GM21526 (cell line): ENCODE results near the gene MIPEP.

Experiments
- ATAC-seq: cut with Tn5 transposase; IDR thresholded peaks from one replicate; pipeline ENCODE4 v1.9.1; 2021; ENCODE audit warnings: moderate library complexity; ENCODE audit not compliant: unreplicated experiment, low FRiP score

Gene MIPEP

GRCh38 chr13:23855360-23855759 lies 33.8 kb downstream of the MIPEP start:
- no peak for ATAC-seq

GRCh38 chr13:23852351-23852750 lies 36.8 kb downstream of the MIPEP start:
- ATAC-seq: no peak

GRCh38 chr13:23851106-23851505 lies 38.1 kb downstream of the MIPEP start:
- ATAC-seq: no peak

- ATAC-seq: no peak
Observed at GRCh38 chr13:23850134-23850533, 39.1 kb downstream of the MIPEP start.

GRCh38 chr13:23849670-23850069 lies 39.5 kb downstream of the MIPEP start:
- ATAC-seq: no peak

GRCh38 chr13:23848646-23849141 lies 40.5 kb downstream of the MIPEP start:
- ATAC-seq: no peak

GRCh38 chr13:23848019-23848418 lies 41.2 kb downstream of the MIPEP start:
- no peak for ATAC-seq

- ATAC-seq: no peak
Observed at GRCh38 chr13:23847497-23847896, 41.7 kb downstream of the MIPEP start.

GRCh38 chr13:23845105-23845725 lies 44.0 kb downstream of the MIPEP start:
- ATAC-seq: no peak

- no peak for ATAC-seq
Observed at GRCh38 chr13:23844132-23844531, 45.1 kb downstream of the MIPEP start.

GRCh38 chr13:23843436-23843835 lies 45.8 kb downstream of the MIPEP start:
- ATAC-seq: no peak

GRCh38 chr13:23842406-23842805 lies 46.8 kb downstream of the MIPEP start:
- ATAC-seq: no peak

- no peak for ATAC-seq
Observed at GRCh38 chr13:23833733-23834611, 55.2 kb downstream of the MIPEP start.

- no peak for ATAC-seq
Observed at GRCh38 chr13:23828866-23829265, 60.3 kb downstream of the MIPEP start.

- ATAC-seq: no peak
Observed at GRCh38 chr13:23828086-23828485, 61.1 kb downstream of the MIPEP start.

GRCh38 chr13:23825179-23825578 lies 64.0 kb downstream of the MIPEP start:
- ATAC-seq: no peak

- no peak for ATAC-seq
Observed at GRCh38 chr13:23824371-23824770, 64.8 kb downstream of the MIPEP start.

GRCh38 chr13:23822252-23822824 lies 66.9 kb downstream of the MIPEP start:
- no peak for ATAC-seq

GRCh38 chr13:23820530-23820929 lies 68.7 kb downstream of the MIPEP start:
- no peak for ATAC-seq

- no peak for ATAC-seq
Observed at GRCh38 chr13:23817830-23818229, 71.4 kb downstream of the MIPEP start.

GRCh38 chr13:23817136-23817535 lies 72.1 kb downstream of the MIPEP start:
- no peak for ATAC-seq
